Activated CD8-positive, alpha-beta memory T cell treated with anti-CD3 and anti-CD28 coated beads for 1 hour (primary cell): ENCODE results near the gene STAG1.
"Not testable (repeated sequence)": the region's sequence is repeated elsewhere in the genome, so short reads cannot be mapped to it uniquely, and the experiment has no call there.

Experiments used
- DNase-seq, 2 donors: peaks; one replicate each; pipeline ENCODE4 v3.0.0-alpha.2; 2020; ENCODE audit warnings: low read depth in 1 of 2; ENCODE audit errors: extremely low read depth in 1 of 2

STAG1 gene

DNA sequence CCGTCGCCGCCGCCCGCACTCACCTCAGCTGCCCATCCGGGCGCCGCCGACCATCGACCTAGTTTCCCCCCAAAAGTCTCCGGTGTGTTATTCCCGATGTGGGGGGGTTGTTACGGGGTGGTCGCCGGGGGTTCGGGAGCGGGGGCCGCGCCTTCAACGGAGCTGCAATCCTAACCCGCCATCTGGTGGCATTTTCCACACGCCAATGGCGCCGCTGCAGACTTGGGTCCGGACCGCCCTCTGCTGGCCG is at the start of gene STAG1:
STAG1 (minus strand) TSS at position 207 of the 250 bp plus-strand sequence. CDS start 121,480 bp downstream, outside the sequence.
- DNase-seq, result no peak

DNA sequence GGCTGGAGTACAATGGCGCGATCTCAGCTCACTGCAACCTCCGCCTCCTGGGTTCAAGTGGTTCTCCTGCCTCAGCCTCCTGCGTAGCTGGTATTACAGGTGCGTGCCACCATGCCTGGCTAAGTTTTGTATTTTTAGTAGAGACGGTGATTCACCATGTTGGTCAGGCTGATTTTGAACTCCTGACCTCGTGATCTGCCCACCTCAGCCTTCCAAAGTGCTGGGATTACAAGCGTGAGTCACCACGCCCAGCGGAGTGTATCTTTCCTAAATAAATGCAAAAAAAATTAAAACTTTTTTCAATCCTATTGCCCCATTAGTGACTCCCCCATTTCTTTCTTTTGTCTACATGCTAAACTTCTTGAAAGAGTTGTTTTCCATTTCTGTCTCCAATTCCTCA is 49.0 kb upstream of the STAG1 start:
- not testable (repeated sequence) for DNase-seq

DNA sequence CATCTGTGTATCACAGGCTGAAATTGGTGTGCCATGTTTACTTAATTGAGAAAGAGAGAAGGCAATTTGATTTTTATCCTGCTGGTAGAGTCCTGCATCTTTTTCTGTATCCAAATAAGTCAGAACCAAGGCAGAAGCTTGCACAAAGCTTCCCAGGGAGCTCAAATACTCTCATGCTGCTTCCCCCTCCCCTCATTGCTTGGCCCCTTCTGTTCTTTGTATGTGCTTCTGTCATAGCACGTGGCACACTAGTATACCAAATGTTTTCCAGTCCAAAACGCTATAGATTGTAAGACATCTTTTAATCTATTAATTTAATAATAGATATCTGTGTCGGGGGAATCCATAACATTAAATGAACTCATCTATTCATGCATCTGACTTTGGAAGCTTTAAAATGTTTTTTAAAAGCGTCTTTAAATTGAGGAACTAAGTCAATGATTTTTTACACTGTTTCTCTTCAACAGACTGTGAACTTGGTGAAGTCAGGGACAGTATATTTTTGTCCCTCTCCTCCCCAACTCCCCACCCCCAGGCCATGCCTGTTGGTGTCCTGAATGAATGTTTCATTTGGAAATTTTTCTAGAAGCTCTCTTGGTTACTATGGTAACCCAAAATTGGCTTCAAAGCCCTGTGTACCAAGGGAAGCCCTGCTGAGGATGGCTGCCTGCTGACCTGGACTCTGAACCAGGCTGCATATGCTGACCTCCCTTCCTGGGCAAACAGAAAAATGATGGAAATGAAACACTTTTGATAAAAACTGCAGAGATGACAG is 40.6 kb upstream of the STAG1 start:
- no peak for DNase-seq

- no peak for DNase-seq
Observed at GRCh38 chr3:136790786-136791185, 38.6 kb upstream of the STAG1 start.

DNA sequence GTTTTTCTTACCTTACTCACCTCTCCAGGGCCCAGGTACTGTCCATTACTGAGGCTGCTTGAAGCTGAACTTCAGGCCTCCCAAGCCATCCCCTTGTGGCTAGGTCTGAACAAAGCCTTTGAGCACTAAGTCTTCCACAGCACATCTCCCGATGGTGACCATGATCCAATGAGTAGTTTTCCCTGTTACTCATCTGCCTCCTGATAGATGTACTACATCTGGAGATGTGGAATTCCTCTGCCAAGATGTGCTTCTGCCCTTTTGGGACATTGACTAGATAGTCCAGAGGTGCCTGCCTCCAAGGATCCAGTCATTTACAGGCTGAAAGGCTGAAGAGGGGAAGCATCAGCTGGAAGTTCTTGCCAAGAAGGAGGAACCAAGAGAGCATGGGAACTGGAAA is 37.8 kb upstream of the STAG1 start:
- no peak for DNase-seq

DNA sequence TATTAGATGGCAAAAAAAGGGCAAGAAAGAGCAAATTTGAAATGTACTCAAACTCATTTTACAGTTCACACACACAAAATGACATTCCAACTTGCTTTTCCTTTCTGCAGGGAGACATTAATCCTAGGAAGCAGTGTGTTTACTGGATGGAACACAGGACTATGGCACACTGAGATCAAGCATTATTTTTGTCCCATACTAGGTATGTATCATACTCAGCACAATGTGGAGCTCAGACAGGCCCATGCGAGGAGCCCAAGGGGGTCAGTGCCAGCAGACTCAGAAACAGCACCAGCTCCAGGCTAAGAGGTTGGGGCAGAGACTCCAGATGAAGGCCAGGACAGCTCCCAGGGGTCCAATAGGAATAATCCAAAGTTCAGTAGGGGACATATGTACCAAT is 36.0 kb upstream of the STAG1 start:
- no peak for DNase-seq

DNA sequence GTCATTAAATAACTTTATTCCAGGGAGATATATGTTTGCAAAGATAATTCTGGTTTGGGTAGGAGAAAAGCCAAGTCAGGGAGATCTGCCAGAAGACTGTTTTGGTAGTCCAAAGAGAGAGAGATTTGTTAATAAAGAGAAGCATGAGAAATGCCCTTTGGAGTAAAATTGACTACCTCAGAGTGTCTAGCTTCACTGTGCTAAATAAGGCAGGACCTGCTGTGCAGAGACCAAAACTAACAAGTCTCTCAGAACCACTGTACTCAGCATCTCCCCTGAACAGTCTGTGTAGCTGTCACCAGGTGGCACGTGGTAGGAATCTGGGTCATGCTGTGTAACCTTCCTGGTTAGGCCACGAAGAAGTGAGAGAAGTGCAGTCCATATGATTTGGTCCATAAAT is 35.2 kb upstream of the STAG1 start:
- DNase-seq, result peak in 1 of 2 donors; percentile 1

- DNase-seq, result no peak
Observed at GRCh38 chr3:136783708-136784191, 31.6 kb upstream of the STAG1 start.

GRCh38 chr3:136780741-136781140 is 28.6 kb upstream of the STAG1 start:
- no peak for DNase-seq

DNA sequence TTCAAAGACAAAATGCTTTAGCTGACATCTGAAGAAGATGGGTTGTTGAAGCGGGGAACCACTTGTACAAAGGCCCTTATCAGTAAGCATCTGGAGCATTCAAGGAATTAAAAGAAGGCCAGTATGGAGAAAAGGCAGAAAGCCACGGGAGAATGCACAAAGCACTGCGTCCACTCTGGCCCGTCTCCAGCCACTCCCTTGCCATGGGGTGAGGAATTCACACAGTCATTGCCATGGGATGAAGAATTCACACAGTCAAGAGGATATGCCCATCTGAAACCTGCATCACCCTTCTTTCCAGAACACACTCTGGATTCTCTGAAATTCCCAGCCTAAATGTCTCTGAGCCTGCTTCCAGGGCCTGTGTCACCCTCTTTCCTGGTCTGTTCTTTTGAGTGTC is 26.7 kb upstream of the STAG1 start:
- no peak for DNase-seq

GRCh38 chr3:136772709-136773108 is 20.5 kb upstream of the STAG1 start:
- DNase-seq, result no peak

- DNase-seq, result not testable (repeated sequence)
Observed at GRCh38 chr3:136758160-136759102, 6.3 kb upstream of the STAG1 start.

DNA sequence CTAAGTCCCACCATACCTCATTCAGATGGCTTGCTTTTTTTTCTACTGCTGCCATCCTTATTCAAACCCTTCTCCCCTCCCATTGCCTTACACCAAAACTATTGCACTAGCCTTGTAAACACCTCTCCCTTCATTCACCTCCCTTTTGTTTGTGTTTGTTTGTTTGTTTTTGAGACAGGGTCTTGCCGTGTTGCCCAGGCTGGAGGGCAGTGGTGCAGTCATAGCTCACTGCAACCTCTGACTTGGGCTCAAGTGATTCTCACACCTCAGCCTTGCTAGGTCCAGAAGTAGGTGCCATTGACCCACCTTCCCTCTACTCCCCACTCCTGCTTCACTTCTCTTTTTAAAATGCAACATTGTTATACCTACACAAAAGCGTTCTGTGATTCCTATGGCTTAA is 3.0 kb upstream of the STAG1 start:
- DNase-seq, result no peak

DNA sequence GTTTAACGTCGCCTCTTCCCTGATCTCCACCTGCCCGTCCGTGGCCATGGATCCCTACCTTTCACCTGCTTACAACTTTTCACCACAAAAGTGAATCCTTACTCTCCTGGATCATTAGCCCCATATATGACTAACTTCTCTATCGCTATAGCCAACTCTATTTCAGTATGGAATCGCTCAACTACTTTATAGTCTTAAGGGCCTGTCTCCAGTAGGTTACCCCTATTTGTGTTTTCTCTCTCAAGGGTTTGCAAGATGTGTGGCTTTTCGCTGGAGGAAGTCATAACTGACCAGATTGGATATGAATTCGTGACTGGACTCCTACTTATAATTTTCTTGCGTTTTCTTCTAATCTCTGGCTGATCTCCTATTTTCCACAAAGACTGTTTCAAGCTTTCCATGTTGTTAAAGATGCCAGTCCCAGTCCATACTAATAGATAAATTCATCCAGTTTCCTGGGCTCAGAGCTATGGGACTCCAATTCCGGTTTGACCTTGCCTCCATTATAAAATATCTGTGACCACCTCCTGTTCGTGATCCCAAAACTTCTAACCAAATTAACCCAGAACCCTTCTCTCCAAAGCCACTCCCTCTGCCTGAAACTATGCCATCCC is 1.3 kb upstream of the STAG1 start:
- DNase-seq, result no peak

- peak; percentile 97 to 99 for DNase-seq
Observed at GRCh38 chr3:136752422-136753325, 496 bp upstream of the STAG1 start.

DNA sequence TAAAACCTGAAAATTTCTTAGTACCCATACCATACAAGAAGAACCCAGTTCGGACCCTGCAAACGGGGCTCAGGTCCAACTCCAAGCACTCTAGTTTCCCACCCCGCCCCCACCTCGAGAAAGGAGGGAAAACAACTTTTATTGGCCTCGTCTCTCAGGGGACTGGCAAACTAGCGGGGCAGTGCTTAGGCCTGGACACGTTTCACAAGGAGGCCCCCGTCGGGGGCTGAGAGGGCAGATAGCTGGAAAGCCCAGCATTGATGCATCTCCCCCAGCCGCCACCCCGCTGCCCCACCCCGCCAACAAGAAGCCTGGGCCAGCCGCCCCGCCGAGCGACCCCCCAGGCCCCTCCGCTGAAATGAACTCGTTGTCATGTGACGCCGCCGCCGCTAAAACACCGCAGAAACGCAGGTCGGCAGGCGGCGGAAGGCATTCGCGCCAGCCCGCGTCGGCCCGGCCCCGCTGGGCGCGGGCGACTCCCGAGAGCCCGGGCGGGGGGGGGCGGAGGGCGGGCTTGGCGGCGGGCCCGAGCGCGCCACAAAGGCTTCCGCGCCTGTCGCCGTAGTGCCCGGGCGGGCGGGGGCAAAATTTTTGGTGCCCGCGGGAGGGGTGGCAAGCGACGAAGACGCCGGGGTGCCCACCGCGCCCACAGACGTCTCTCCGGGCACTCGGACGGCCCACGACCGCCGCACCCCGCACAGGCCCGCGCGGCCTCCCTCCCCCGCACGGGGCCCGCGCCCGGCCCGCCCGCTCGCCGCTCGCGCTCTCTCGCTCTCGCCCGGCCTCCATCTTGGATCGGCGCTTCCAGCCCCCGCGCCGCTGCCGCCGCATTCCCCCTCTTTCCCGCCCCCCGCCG is 634 bp downstream of the STAG1 start:
- peak; percentile 20 to 49 for DNase-seq

- DNase-seq, result no peak
Observed at GRCh38 chr3:136750897-136751315, 1.3 kb downstream of the STAG1 start.

GRCh38 chr3:136750209-136750896 is 1.8 kb downstream of the STAG1 start:
- no peak for DNase-seq

- not testable (repeated sequence) for DNase-seq
Observed at GRCh38 chr3:136749602-136750001, 2.6 kb downstream of the STAG1 start.
